H7 (cell line): ENCODE measurements around the gene KLC3. TPM values are rescaled to one million over a fixed set of nuclear protein-coding genes. Genes with fewer than 3 reads are reported as not detected.
A peak's percentile ranks its signal among the peaks of the same experiment; 100 is the strongest.
"Not testable (repeated sequence)": the region's sequence is repeated elsewhere in the genome, so short reads cannot be mapped to it uniquely, and the experiment has no call there.

Experiments
- DNase-seq: peaks from one replicate; pipeline ENCODE4 v3.0.0; 2012
- H3K27me3 ChIP-seq: 2 replicates; pipeline ENCODE4 v1.6.0; 2011; ENCODE audit warnings: mild to moderate bottlenecking, low read length; ENCODE audit not compliant: control insufficient read depth, insufficient read depth
- H3K36me3 ChIP-seq: replicated peaks from 2 replicates; pipeline ENCODE4 v1.5.1; 2011; ENCODE audit warnings: low read length; ENCODE audit not compliant: control insufficient read depth, insufficient read depth
- H3K4me3 ChIP-seq: 2 replicates; pipeline ENCODE4 v1.5.1; 2011; ENCODE audit warnings: low read depth, mild to moderate bottlenecking, control low read depth, low read length, moderate library complexity; ENCODE audit not compliant: insufficient read depth
- total RNA-seq: library from RNA; depleted of rRNA; stranded (reverse); fragments of >200 nt; shearing (Covaris generic); gene quantifications from 2 replicates; pipeline ENCODE4 v1.2.3, GENCODE V29; 2014

The KLC3 gene
- total RNA-seq, 1 experiment from 2014 or later = 1.8 TPM

DNA sequence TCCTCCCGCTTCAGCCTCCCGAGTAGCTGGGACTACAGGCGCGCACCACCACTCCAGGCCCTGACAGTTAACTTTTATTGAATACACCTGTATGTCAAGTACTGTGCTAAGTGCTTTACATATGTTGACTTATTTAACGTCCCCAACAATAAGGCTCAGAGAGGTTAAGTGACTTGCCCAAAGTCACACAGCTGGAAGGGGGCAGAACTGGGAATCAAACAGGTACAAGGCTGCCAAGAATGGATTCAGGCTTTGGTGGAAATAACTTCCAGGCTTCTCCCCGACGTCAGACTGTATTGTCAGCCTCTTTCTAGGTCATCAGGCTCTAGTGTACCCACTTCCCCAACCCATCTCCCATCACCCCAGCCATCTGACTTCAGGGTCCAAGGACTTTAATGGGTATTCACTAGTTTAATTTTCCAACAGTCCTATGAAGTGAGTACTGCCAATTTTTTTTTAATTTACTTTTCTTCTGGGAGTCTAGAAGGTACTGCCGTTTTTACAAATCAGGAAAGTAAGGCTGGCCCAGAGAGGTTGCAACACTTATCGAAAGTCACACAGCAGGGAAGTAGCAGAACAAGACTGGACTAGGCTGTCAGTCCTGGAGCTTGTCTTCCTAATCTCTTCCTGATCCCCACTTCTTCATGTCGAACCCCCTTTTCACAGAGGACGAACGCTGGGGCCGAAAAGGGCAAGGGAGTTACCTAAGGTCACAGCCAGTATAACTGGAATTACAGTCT is 13.0 kb upstream of the KLC3 start:
- Histone ChIP-seq H3K27me3 (peaks cover 14% of the 10 kb centered on the region), H3K4me3 (no peak overlapping the region), H3K36me3 (no peaks in the 10 kb centered on the region)
- DNase-seq = no peak

DNA sequence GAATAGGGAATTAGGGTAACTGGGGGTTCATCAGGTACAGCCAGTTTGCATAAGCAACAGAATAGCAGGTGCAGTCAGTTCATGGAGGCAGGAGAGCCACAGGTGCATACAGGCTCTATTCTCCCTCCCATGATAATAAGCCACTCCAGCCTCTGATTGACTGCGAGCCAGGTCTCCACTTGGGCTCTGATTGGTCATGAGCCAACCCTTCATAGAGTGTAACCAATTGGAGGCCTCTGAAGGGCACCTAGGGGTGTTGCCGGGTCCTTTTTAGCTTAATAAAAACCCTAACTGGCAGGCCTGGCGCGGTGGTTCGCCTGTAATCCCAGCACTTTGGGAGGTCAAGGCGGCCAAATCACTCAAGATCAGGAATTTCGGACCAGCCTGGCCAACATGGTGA is 9.1 kb upstream of the KLC3 start:
- no peak overlapping the region for H3K4me3 ChIP-seq
- H3K27me3 ChIP-seq = no peaks in the 10 kb centered on the region
- no peaks in the 10 kb centered on the region for H3K36me3 ChIP-seq
- peak; percentile 56 for DNase-seq

DNA sequence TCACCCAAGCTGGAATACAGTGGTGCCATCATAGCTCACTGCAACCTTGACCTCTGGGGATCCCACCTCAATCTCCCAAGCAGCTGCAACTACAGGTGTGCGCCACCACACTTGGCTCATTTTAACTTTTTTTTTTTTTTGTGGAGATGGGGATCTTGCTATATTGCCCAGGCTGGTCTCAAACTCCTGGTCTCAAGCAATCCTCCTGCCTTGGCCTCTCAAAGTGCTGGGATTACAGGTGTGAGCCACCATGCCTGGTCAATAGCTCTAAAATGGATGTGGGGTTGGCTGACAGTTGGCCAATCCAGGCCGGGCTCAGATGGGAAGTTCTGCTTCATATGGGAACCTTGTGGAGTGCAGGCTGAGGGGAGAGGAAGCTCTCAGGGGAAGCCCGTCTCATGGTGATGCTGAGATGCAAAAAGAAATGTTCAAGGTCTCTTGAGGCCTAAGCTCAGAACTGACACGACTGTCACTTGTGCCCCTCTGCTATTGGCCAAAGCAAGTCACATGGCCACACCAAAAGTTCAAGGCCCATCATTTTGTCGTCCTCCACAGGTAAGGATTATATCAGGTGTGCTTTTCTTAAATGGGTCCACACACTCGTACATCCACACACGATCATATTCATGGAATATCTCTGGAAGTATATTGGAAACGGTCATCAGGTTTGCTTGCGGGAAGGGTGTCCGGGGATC is 6.8 kb upstream of the KLC3 start:
- DNase-seq = no peak
- no peaks in the 10 kb centered on the region for H3K36me3 ChIP-seq
- no peak overlapping the region for H3K4me3 ChIP-seq
- no peaks in the 10 kb centered on the region for H3K27me3 ChIP-seq

DNA sequence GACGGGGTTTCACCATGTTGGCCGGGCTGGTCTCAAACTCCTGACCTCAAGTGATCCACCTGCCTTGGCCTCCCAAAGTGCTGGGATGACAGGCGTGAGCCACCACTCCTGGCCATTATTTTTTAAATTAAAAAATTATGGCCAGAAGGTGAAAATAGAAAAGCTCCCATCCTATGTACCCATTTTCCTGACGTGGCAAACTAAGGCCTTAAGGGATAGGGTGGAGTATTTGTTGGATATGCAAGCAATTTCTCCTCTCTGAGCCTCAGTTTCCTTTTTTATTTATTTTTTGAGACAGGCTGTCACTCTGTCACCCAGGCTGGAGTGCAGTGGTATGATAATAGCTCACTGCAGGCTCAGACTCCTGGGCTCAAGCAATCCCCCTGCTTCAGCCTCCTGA is 5.7 kb upstream of the KLC3 start:
- H3K36me3 ChIP-seq, DNase-seq: not testable (repeated sequence)

DNA sequence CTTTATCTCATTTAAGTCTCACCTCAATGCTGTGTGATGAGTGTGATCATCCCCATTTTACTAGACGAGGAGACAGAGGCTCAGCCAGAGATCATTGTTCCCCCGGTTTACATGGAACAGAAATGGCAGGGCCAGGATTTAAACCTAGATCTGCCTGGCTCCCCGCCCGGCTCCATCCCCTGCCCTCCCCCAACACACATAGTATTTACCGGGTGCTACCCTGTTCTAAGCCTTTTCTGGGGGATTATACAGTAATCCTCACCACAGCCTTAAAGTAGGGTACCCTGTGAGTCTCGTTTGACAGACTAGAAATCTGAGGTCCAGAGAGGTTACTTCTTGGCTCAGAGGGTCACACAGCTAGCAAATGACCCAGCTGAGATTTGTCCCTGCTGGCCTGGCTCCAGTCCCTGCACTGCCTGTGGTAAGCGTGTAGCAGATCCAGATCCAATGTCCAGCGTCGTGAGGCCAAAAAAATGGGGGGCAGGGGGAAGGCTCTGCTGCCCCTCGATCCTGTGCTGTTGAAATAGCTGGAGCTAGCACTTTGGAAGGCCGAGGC is 3.8 kb upstream of the KLC3 start:
- peaks cover 17% of the 10 kb centered on the region for H3K27me3 ChIP-seq

More for the DNA sequence above, 5.7 kb upstream of the KLC3 start:
- H3K4me3 ChIP-seq, H3K27me3 ChIP-seq: not testable (repeated sequence)

DNA sequence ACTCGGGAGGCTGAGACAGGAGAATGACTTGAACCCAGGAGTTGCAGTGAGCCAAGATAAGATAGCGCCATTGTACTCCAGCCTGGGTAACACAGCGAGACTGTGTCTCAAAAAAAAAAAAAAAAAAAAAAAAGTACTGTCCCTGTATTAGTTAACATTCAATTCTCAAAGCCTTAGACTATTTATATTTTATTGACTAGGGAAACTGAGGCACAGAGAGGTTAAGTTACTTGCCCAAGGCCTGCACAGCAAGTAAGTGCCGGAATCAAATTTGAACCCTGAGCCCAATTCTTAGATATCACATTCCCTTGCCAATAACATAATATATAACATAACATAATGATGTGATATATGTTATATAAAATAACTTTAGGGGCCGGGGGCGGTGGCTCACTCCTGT is 921 bp upstream of the KLC3 start:
- H3K4me3 ChIP-seq = no peak overlapping the region
- H3K36me3 ChIP-seq = no peaks in the 10 kb centered on the region
- no peak for DNase-seq
- peaks cover 17% of the 10 kb centered on the region for H3K27me3 ChIP-seq

More for the DNA sequence above, 3.8 kb upstream of the KLC3 start:
- no peaks in the 10 kb centered on the region for H3K36me3 ChIP-seq
- H3K4me3 ChIP-seq = no peak overlapping the region
- no peak for DNase-seq

DNA sequence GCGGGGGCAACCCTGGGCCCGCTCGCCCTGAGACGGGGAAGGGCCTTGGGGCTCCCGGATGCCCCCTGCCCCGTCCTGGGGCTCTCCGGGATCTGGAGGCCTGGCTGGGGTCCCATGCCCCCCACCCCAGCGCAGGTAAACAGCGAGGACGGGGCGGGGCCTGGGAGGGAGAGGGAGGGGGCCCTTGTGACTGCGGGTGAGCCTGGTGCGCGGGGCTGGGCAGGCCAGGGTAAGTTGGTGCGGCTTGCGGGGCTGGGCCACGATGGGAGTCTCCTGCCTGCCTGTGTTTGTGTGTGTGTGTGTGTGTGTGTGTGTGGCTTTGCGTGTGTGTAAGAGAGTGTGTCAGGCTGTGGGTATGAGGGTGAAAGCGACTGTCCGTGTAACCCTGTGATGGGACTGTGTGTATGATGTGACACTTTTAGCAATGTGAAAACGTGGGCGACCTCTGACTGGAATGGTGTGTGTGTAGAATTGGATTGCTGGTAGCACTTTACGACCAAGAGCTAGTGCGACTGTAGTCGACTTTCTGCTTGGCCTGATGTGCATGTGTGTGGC is 426 bp downstream of the KLC3 start:
- Histone ChIP-seq H3K4me3 (peak overlapping the region; percentile 61), H3K36me3 (no peaks in the 10 kb centered on the region), H3K27me3 (peaks cover 17% of the 10 kb centered on the region)
- no peak for DNase-seq

DNA sequence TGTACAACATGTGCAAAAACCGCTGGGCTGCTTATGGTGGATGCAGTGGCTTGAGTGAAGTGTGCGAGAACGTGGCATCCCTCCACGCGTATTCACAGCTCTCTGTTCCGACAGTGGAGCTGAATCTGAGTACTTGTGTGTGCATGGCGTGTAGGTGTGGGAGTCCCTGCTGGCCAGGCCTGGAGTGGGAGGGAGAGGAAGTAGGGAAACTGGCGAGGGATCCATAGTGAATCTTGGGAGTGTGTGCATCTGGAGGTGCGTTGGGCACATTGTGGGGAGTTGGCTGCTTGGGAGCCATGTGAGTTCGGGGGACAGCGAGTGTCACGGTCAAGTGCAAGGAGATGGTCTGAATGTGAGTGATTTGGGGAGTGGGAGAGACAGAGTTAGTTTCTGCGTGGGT is 2.4 kb downstream of the KLC3 start:
- Histone ChIP-seq H3K36me3 (no peaks in the 10 kb centered on the region), H3K4me3 (no peak overlapping the region), H3K27me3 (peaks cover 17% of the 10 kb centered on the region)
- DNase-seq = peak; percentile 37

DNA sequence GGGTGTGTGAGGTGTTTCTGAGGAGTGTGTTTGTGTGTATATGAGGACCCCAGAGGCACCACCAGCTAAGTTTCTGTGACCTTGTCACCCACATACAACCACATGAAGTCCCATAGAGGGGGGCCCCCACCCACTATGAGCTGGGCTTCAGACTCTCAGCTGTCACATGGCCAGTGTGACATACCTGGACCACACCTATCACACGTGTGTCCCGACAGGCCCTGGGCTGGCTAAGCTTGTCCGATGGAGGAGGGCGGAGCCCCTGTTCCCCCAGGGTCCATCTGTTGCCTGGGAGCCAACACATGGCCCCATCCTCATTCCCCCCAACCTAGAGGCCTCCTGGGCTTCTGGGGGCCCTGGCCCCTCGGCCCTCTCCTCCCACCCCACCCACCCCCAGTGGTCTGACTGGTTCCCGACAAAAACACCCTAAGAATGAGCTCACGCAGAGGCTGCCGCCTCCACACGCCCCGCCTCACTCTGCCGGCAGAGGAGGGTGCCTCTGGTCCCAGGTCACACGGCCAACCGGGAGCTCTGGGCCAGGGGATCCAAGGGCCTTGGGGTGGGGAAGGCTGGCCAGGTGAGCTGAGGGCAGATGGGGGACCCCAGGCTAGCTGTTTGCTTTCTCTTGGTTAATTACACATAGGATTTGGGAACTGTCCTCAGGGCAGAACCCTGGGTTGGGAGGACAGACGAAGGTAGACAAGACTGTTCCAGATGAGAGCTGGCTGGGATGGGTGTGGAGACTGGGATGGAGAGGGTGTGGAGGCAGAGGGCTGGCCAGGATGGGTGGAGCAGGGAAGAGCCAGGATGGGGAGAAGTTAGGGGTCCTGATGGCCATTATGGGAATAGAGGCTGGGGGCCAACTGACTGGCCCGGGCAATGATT is 4.3 kb downstream of the KLC3 start:
- Histone ChIP-seq H3K36me3 (no peaks in the 10 kb centered on the region), H3K27me3 (peaks cover 13% of the 10 kb centered on the region), H3K4me3 (no peak overlapping the region)
- DNase-seq = peak; percentile 61

DNA sequence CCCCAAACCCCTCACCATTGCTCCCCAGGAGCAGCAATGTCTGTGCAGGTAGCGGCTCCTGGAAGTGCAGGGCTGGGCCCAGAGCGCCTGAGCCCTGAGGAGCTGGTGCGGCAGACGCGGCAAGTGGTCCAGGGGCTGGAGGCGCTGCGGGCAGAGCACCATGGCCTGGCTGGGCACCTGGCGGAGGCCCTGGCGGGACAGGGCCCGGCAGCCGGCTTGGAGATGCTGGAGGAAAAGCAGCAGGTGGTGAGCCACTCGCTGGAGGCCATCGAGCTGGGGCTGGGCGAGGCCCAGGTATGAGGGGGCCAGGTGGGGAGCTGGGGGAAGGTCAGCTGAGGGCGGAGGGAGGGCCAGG is 4.9 kb downstream of the KLC3 start:
- Histone ChIP-seq H3K4me3 (no peak overlapping the region), H3K27me3 (peaks cover 10% of the 10 kb centered on the region), H3K36me3 (no peaks in the 10 kb centered on the region)
- DNase-seq = peak; percentile 60

DNA sequence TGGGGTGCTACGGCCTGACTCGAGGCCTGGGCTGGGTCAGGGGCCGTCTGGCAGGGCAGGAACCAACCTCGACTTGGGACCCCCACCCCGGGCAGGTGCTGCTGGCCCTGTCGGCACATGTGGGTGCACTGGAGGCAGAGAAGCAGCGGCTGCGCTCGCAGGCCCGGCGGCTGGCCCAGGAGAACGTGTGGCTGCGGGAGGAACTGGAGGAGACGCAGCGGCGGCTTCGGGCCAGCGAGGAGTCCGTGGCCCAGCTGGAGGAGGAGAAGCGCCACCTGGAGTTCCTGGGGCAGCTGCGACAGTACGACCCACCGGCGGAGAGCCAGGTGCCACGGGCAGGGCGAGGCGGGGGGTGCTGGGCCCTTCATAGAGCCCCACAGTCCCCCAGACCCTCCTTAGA is 5.9 kb downstream of the KLC3 start:
- DNase-seq = peak; percentile 86
- Histone ChIP-seq H3K36me3 (peaks cover 4% of the 10 kb centered on the region), H3K27me3 (peaks cover 2% of the 10 kb centered on the region), H3K4me3 (no peak overlapping the region)

DNA sequence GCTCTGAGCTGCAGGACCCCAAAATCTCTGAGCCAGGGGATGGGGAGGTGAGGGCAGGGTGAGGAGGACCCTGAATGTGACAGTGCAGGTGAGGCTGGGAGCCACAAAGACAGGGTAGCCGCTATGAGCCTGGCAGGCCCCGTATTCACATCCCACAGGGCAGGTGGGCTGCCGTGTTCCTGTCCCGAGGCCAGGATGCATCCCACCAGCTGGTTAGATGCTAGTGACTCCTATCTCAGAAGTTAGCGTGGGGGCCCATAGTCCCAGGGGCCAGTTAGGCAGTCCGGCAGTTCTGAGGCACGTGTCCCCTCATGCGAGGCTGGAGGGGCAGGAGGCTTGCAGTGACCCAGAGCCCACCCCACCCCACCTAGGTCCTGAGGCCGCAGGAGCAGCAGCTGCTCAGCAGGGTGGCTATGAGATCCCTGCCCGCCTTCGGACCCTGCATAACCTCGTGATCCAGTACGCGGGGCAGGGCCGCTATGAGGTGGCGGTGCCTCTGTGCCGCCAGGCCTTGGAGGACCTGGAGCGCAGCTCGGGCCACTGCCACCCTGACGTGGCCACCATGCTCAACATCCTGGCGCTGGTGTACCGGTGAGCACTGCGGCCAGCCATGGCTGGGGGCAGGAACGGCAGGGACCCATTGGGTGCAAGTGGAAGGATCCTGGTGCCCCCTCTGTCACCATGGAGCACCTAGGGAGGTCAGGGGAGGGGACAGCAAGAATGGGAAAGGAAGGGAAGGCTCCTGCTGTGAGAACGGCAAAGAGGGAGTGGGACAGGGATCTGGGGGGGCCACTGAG is 7.2 kb downstream of the KLC3 start:
- DNase-seq = peak; percentile 66
- Histone ChIP-seq H3K36me3 (peaks cover 9% of the 10 kb centered on the region), H3K27me3 (no peaks in the 10 kb centered on the region), H3K4me3 (no peak overlapping the region)

DNA sequence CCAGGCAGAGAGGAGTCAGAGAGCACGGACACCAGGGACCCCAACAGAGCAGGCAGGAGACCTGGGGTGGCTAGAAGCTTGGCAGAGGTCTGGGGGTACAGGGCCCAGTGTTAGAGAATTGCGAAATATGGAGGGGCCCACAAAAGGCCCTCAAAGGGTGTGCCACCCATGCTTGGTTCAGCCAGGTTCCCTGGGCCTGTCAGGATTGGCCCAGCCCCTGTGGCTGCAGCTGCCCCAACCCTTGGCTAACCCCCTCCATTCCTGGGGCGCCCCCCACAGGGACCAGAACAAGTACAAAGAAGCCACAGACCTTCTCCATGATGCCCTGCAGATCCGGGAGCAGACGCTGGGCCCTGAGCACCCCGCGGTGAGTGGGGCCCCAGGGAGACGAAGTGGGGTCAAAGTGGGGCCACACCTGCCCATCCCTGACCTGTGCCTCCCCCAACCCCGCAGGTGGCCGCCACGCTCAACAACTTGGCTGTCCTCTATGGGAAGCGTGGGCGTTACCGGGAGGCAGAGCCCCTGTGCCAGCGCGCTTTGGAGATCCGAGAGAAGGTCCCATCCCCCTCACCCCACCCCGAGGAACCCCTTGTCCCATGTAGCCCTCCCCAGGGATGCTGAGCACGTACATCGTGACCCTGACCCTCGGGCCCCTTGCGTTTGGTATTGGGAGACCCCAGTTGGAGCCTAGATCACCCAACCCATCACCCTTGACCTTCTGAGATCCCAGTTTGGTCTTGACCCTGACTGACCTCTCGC is 8.0 kb downstream of the KLC3 start:
- Histone ChIP-seq H3K27me3 (no peaks in the 10 kb centered on the region), H3K36me3 (peaks cover 16% of the 10 kb centered on the region), H3K4me3 (no peak overlapping the region)
- DNase-seq = peak; percentile 80
